HEK293 (cell line): ENCODE measurements around the gene PDLIM7.

Experiments used
- AEBP2 ChIP-seq: fragments of 450-650 bp; formaldehyde crosslinking; IDR thresholded peaks from 2 replicates; pipeline ENCODE4 v1.5.1; 2016; ENCODE audit warnings: missing biosample characterization, missing genetic modification characterization, borderline replicate concordance
- EGR2 ChIP-seq: fragments of 450-650 bp; formaldehyde crosslinking; IDR thresholded peaks from 2 replicates; pipeline ENCODE4 v1.5.1; 2016; ENCODE audit warnings: low read depth, missing biosample characterization, missing genetic modification characterization
- FEZF1 ChIP-seq: fragments of 450-650 bp; formaldehyde crosslinking; IDR thresholded peaks from 2 replicates; pipeline ENCODE4 v1.5.1; 2016; ENCODE audit warnings: missing biosample characterization, missing genetic modification characterization
- HOXA7 ChIP-seq: sonication (generic); formaldehyde crosslinking; IDR thresholded peaks from 2 replicates; pipeline ENCODE4 v1.8.1; 2022; ENCODE audit warnings: missing genetic modification reagents, borderline replicate concordance
- KLF1 ChIP-seq: fragments of 450-650 bp; formaldehyde crosslinking; IDR thresholded peaks from 2 replicates; pipeline ENCODE4 v1.5.1; 2016; ENCODE audit warnings: missing biosample characterization, missing genetic modification characterization
- KLF8 ChIP-seq: fragments of 450-650 bp; formaldehyde crosslinking; IDR thresholded peaks from 2 replicates; pipeline ENCODE4 v1.5.1; 2016; ENCODE audit warnings: missing biosample characterization, missing genetic modification characterization
- PRDM4 ChIP-seq: fragments of 450-650 bp; formaldehyde crosslinking; IDR thresholded peaks from 2 replicates; pipeline ENCODE4 v1.5.1; 2017; ENCODE audit warnings: missing biosample characterization, missing genetic modification characterization
- PRDM6 ChIP-seq: fragments of 450-650 bp; formaldehyde crosslinking; IDR thresholded peaks from 2 replicates; pipeline ENCODE4 v1.5.1; 2017; ENCODE audit warnings: missing biosample characterization, missing genetic modification characterization
- REST ChIP-seq: fragments of 450-650 bp; formaldehyde crosslinking; IDR thresholded peaks from 2 replicates; pipeline ENCODE4 v1.5.1; 2016; ENCODE audit warnings: missing biosample characterization, missing genetic modification characterization
- ZFP69B ChIP-seq: fragments of 450-650 bp; formaldehyde crosslinking; IDR thresholded peaks from 2 replicates; pipeline ENCODE4 v1.5.1; 2016; ENCODE audit warnings: missing biosample characterization, missing genetic modification characterization
- ZNF138 ChIP-seq: fragments of 450-650 bp; formaldehyde crosslinking; IDR thresholded peaks from 2 replicates; pipeline ENCODE4 v1.5.1; 2016; ENCODE audit warnings: missing biosample characterization, missing genetic modification characterization, borderline replicate concordance
- ZNF146 ChIP-seq: fragments of 450-650 bp; formaldehyde crosslinking; IDR thresholded peaks from 2 replicates; pipeline ENCODE4 v1.5.1; 2016; ENCODE audit warnings: missing biosample characterization, missing genetic modification characterization
- ZNF16 ChIP-seq: fragments of 450-650 bp; formaldehyde crosslinking; IDR thresholded peaks from 2 replicates; pipeline ENCODE4 v1.5.1; 2016; ENCODE audit warnings: low read depth, missing biosample characterization, missing genetic modification characterization
- ZNF2 ChIP-seq: fragments of 450-650 bp; formaldehyde crosslinking; IDR thresholded peaks from 2 replicates; pipeline ENCODE4 v1.5.1; 2016; ENCODE audit warnings: missing biosample characterization, missing genetic modification characterization
- ZNF239 ChIP-seq: fragments of 450-650 bp; formaldehyde crosslinking; IDR thresholded peaks from 2 replicates; pipeline ENCODE4 v1.5.1; 2016; ENCODE audit warnings: missing biosample characterization, missing genetic modification characterization
- ZNF423 ChIP-seq: fragments of 450-650 bp; formaldehyde crosslinking; IDR thresholded peaks from 2 replicates; pipeline ENCODE4 v1.5.1; 2016; ENCODE audit warnings: missing biosample characterization, missing genetic modification characterization
- ZNF449 ChIP-seq: fragments of 450-650 bp; formaldehyde crosslinking; IDR thresholded peaks from 2 replicates; pipeline ENCODE4 v1.5.1; 2017; ENCODE audit warnings: missing biosample characterization, mild to moderate bottlenecking, missing genetic modification characterization, moderate library complexity
- ZNF488 ChIP-seq: fragments of 450-650 bp; formaldehyde crosslinking; IDR thresholded peaks from 2 replicates; pipeline ENCODE4 v1.5.1; 2016; ENCODE audit warnings: missing biosample characterization, missing genetic modification characterization
- ZNF514 ChIP-seq: fragments of 450-650 bp; formaldehyde crosslinking; IDR thresholded peaks from 2 replicates; pipeline ENCODE4 v1.5.1; 2016; ENCODE audit warnings: missing biosample characterization, missing genetic modification characterization
- ZNF529 ChIP-seq: fragments of 450-650 bp; formaldehyde crosslinking; IDR thresholded peaks from 2 replicates; pipeline ENCODE4 v1.5.1; 2017; ENCODE audit warnings: missing genetic modification characterization, missing biosample characterization; ENCODE audit not compliant: insufficient replicate concordance
- ZNF544 ChIP-seq: fragments of 450-650 bp; formaldehyde crosslinking; IDR thresholded peaks from 2 replicates; pipeline ENCODE4 v1.5.0; 2017; ENCODE audit warnings: missing biosample characterization, missing genetic modification characterization
- ZNF548 ChIP-seq: fragments of 450-650 bp; formaldehyde crosslinking; IDR thresholded peaks from 2 replicates; pipeline ENCODE4 v1.5.1; 2016; ENCODE audit warnings: missing biosample characterization, missing genetic modification characterization
- ZNF585B ChIP-seq: fragments of 450-650 bp; formaldehyde crosslinking; IDR thresholded peaks from 2 replicates; pipeline ENCODE4 v1.5.1; 2016; ENCODE audit warnings: missing biosample characterization, missing genetic modification characterization
- ZNF658 ChIP-seq: fragments of 450-650 bp; formaldehyde crosslinking; IDR thresholded peaks from 2 replicates; pipeline ENCODE4; 2016; ENCODE audit warnings: missing biosample characterization, missing genetic modification characterization
- ZNF660 ChIP-seq: fragments of 450-650 bp; IDR thresholded peaks from 2 replicates; pipeline ENCODE4 v1.5.1; 2018; ENCODE audit warnings: missing biosample characterization, mild to moderate bottlenecking, missing genetic modification characterization
- ZNF747 ChIP-seq: fragments of 450-650 bp; formaldehyde crosslinking; IDR thresholded peaks from 2 replicates; pipeline ENCODE4 v1.5.1; 2016; ENCODE audit warnings: missing biosample characterization, missing genetic modification characterization
- ZNF792 ChIP-seq: fragments of 450-650 bp; formaldehyde crosslinking; IDR thresholded peaks from 2 replicates; pipeline ENCODE4 v1.5.1; 2016; ENCODE audit warnings: missing biosample characterization, missing genetic modification characterization
- ZNF837 ChIP-seq: fragments of 450-650 bp; formaldehyde crosslinking; IDR thresholded peaks from 2 replicates; pipeline ENCODE4 v1.5.1; 2016; ENCODE audit warnings: missing biosample characterization, missing genetic modification characterization
- ZXDB ChIP-seq: fragments of 450-650 bp; formaldehyde crosslinking; IDR thresholded peaks from 2 replicates; pipeline ENCODE4 v1.5.1; 2016; ENCODE audit warnings: missing biosample characterization, missing genetic modification characterization

PDLIM7 gene

GRCh38 chr5:177455661-177456590 is 41.5 kb downstream of the PDLIM7 start (continued):
- TF ChIP-seq ZNF529 (no peak), ZXDB (no peak; the same call in none of the 2 replicates), ZNF544 (tag by site-specific recombination) (no peak), ZNF2 (tag by site-specific recombination) (no peak; the same call in 1 of the 2 replicates), ZNF747 (tag by site-specific recombination) (no peak), ZNF239 (no peak), PRDM4 (no peak; the same call in 1 of the 2 replicates), KLF1 (tag by site-specific recombination) (peak; percentile 90), PRDM6 (tag by site-specific recombination) (no peak), ZNF548 (tag by site-specific recombination) (no peak), FEZF1 (tag by site-specific recombination) (no peak), AEBP2 (no peak), ZNF16 (tag by site-specific recombination) (no peak), ZNF449 (tag by site-specific recombination) (no peak), ZFP69B (tag by site-specific recombination) (no peak; the same call in 1 of the 2 replicates), ZNF423 (peak; percentile 97), ZNF585B (tag by site-specific recombination) (no peak), ZNF792 (tag by site-specific recombination) (no peak), HOXA7 (CRISPR knock-in tag) (no peak), ZNF837 (tag by site-specific recombination) (peak; percentile 64; the same call in 1 of the 2 replicates), ZNF658 (no peak), ZNF514 (tag by site-specific recombination) (no peak), EGR2 (tag by site-specific recombination) (peak; percentile 62), ZNF146 (tag by site-specific recombination) (no peak), KLF8 (tag by site-specific recombination) (peak; percentile 88), REST (tag by site-specific recombination) (no peak), ZNF138 (tag by site-specific recombination) (no peak), ZNF488 (tag by site-specific recombination) (no peak), ZNF660 (peak; percentile 64; the same call in 1 of the 2 replicates)
